ENCODE data around the gene TPT1.

- TF ChIP-seq CTCF (IDR thresholded peaks at IDR 0.05) (no peak), EP300 (IDR thresholded peaks at IDR 0.05) (no peak)
Observed at GRCh38 chr13:45385320-45385719, 44.3 kb upstream of the TPT1 start.

Measured in esophagus muscularis mucosa (tissue), 3 donors.